Measurements from ENCODE around the gene IER3.
A peak's percentile ranks its signal among the peaks of the same experiment; 100 is the strongest.

IER3 gene

DNA sequence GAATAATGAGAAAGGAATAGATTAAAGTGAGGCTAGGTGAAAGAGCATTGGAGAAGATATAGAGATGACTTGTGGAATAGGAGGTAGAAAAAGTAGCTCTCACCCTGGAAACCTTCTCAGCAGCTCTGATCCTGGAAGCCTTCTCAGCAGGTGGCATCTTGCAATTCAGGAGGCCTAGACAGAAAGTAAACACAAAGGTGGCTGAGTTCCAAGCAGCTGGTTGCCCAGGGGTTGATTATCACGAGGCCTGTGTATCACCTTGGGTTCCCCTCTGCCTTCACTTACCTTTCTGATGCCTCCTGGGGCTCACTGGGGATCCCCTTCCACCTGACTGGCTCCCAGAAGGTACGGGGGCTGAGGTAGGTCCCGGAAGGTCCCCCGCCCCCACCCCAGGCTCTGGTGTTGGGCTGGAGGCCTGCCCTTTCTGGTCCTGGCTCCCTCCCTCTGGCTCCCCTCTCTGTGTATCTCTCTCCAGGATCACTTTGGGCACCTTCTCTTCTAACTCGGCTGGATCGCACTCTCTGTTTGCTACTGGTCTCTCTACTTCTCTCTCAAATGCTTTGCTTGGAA, 37.0 kb downstream of the IER3 start (continued):
- TF ChIP-seq ZNF629 (tag by site-specific recombination; IDR thresholded peaks at IDR 0.05) (peak; percentile 52; the same call in 1 of the 2 replicates), ZNF433 (tag by site-specific recombination; IDR thresholded peaks at IDR 0.05; ENCODE audit: low read depth) (no peak), ZBTB21 (tag by site-specific recombination; IDR thresholded peaks at IDR 0.05) (peak; percentile 17; the same call in 1 of the 2 replicates), ZFP37 (tag by site-specific recombination; IDR thresholded peaks at IDR 0.05) (no peak), ZNF423 (tag by site-specific recombination; IDR thresholded peaks at IDR 0.05) (peak; percentile 65; the same call in 1 of the 2 replicates), TRIM28 (IDR thresholded peaks at IDR 0.05; ENCODE audit: borderline replicate concordance, low read length) (0 out of 2 replicates have a peak, but pooled peaks have one; percentile 26), ZXDB (tag by site-specific recombination; IDR thresholded peaks at IDR 0.05) (peak; percentile 68), GLIS1 (tag by site-specific recombination; IDR thresholded peaks at IDR 0.05) (peak; percentile 87), ZBTB48 (tag by site-specific recombination; IDR thresholded peaks at IDR 0.05) (peak; percentile 42; the same call in 1 of the 2 replicates), SCRT2 (tag by site-specific recombination; IDR thresholded peaks at IDR 0.05) (peak; percentile 40; the same call in 1 of the 2 replicates), IKZF3 (tag by site-specific recombination; IDR thresholded peaks at IDR 0.05) (0 out of 2 replicates have a peak, but pooled peaks have one; percentile 18), ZNF114 (tag by site-specific recombination; IDR thresholded peaks at IDR 0.05) (no peak), FEZF1 (tag by site-specific recombination; IDR thresholded peaks at IDR 0.05) (no peak), KLF8 (tag by site-specific recombination; IDR thresholded peaks at IDR 0.05) (0 out of 2 replicates have a peak, but pooled peaks have one; percentile 31), PRDM1 (tag by site-specific recombination; IDR thresholded peaks at IDR 0.05) (peak; percentile 57), ZBTB8A (tag by site-specific recombination; IDR thresholded peaks at IDR 0.05) (0 out of 2 replicates have a peak, but pooled peaks have one; percentile 18), ZSCAN30 (tag by site-specific recombination; IDR thresholded peaks at IDR 0.05) (peak; percentile 50; the same call in 1 of the 2 replicates), ZNF571 (tag by site-specific recombination; IDR thresholded peaks at IDR 0.05) (no peak), ZNF843 (tag by site-specific recombination; IDR thresholded peaks at IDR 0.05) (no peak), ZNF561 (tag by site-specific recombination; IDR thresholded peaks at IDR 0.05; ENCODE audit: borderline replicate concordance) (no peak; the same call in 1 of the 2 replicates), ZNF155 (tag by site-specific recombination; IDR thresholded peaks at IDR 0.05) (no peak), ZNF585B (tag by site-specific recombination; IDR thresholded peaks at IDR 0.05) (no peak), ZNF654 (tag by site-specific recombination; IDR thresholded peaks at IDR 0.05; ENCODE audit: low read depth) (no peak), SP7 (tag by site-specific recombination; IDR thresholded peaks at IDR 0.05) (peak; percentile 73), ZNF544 (tag by site-specific recombination; IDR thresholded peaks at IDR 0.05) (no peak)
- TF ChIP-seq, protein P1, sequence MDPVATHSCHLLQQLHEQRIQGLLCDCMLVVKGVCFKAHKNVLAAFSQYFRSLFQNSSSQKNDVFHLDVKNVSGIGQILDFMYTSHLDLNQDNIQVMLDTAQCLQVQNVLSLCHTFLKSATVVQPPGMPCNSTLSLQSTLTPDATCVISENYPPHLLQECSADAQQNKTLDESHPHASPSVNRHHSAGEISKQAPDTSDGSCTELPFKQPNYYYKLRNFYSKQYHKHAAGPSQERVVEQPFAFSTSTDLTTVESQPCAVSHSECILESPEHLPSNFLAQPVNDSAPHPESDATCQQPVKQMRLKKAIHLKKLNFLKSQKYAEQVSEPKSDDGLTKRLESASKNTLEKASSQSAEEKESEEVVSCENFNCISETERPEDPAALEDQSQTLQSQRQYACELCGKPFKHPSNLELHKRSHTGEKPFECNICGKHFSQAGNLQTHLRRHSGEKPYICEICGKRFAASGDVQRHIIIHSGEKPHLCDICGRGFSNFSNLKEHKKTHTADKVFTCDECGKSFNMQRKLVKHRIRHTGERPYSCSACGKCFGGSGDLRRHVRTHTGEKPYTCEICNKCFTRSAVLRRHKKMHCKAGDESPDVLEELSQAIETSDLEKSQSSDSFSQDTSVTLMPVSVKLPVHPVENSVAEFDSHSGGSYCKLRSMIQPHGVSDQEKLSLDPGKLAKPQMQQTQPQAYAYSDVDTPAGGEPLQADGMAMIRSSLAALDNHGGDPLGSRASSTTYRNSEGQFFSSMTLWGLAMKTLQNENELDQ (tag by site-specific recombination; IDR thresholded peaks at IDR 0.05; ENCODE audit: low read depth), result no peak
- TF ChIP-seq, protein P2, sequence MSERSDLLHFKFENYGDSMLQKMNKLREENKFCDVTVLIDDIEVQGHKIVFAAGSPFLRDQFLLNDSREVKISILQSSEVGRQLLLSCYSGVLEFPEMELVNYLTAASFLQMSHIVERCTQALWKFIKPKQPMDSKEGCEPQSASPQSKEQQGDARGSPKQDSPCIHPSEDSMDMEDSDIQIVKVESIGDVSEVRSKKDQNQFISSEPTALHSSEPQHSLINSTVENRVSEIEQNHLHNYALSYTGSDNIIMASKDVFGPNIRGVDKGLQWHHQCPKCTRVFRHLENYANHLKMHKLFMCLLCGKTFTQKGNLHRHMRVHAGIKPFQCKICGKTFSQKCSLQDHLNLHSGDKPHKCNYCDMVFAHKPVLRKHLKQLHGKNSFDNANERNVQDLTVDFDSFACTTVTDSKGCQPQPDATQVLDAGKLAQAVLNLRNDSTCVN (tag by site-specific recombination; optimal IDR thresholded peaks at IDR 0.05), result no peak
- TF ChIP-seq, protein P3, sequence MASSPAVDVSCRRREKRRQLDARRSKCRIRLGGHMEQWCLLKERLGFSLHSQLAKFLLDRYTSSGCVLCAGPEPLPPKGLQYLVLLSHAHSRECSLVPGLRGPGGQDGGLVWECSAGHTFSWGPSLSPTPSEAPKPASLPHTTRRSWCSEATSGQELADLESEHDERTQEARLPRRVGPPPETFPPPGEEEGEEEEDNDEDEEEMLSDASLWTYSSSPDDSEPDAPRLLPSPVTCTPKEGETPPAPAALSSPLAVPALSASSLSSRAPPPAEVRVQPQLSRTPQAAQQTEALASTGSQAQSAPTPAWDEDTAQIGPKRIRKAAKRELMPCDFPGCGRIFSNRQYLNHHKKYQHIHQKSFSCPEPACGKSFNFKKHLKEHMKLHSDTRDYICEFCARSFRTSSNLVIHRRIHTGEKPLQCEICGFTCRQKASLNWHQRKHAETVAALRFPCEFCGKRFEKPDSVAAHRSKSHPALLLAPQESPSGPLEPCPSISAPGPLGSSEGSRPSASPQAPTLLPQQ (tag by site-specific recombination; IDR thresholded peaks at IDR 0.05), result no peak
- TF ChIP-seq, protein P4, sequence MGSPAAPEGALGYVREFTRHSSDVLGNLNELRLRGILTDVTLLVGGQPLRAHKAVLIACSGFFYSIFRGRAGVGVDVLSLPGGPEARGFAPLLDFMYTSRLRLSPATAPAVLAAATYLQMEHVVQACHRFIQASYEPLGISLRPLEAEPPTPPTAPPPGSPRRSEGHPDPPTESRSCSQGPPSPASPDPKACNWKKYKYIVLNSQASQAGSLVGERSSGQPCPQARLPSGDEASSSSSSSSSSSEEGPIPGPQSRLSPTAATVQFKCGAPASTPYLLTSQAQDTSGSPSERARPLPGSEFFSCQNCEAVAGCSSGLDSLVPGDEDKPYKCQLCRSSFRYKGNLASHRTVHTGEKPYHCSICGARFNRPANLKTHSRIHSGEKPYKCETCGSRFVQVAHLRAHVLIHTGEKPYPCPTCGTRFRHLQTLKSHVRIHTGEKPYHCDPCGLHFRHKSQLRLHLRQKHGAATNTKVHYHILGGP (tag by site-specific recombination; IDR thresholded peaks at IDR 0.05), result peak; percentile 62; the same call in 1 of the 2 replicates
- TF ChIP-seq, protein P5, sequence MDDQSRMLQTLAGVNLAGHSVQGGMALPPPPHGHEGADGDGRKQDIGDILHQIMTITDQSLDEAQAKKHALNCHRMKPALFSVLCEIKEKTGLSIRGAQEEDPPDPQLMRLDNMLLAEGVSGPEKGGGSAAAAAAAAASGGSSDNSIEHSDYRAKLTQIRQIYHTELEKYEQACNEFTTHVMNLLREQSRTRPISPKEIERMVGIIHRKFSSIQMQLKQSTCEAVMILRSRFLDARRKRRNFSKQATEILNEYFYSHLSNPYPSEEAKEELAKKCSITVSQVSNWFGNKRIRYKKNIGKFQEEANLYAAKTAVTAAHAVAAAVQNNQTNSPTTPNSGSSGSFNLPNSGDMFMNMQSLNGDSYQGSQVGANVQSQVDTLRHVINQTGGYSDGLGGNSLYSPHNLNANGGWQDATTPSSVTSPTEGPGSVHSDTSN (CRISPR knock-in tag; IDR thresholded peaks at IDR 0.05), result no peak
- TF ChIP-seq, protein P6, sequence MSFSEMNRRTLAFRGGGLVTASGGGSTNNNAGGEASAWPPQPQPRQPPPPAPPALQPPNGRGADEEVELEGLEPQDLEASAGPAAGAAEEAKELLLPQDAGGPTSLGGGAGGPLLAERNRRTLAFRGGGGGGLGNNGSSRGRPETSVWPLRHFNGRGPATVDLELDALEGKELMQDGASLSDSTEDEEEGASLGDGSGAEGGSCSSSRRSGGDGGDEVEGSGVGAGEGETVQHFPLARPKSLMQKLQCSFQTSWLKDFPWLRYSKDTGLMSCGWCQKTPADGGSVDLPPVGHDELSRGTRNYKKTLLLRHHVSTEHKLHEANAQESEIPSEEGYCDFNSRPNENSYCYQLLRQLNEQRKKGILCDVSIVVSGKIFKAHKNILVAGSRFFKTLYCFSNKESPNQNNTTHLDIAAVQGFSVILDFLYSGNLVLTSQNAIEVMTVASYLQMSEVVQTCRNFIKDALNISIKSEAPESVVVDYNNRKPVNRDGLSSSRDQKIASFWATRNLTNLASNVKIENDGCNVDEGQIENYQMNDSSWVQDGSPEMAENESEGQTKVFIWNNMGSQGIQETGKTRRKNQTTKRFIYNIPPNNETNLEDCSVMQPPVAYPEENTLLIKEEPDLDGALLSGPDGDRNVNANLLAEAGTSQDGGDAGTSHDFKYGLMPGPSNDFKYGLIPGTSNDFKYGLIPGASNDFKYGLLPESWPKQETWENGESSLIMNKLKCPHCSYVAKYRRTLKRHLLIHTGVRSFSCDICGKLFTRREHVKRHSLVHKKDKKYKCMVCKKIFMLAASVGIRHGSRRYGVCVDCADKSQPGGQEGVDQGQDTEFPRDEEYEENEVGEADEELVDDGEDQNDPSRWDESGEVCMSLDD (tag by site-specific recombination; IDR thresholded peaks at IDR 0.05), result peak; percentile 29
